ENCODE results near the gene UBL7. TPM values are rescaled to one million over a fixed set of nuclear protein-coding genes. Genes with fewer than 3 reads are reported as not detected.
"Not testable (repeated sequence)": the region's sequence is repeated elsewhere in the genome, so short reads cannot be mapped to it uniquely, and the experiment has no call there.

UBL7 gene
- total RNA-seq, 1 donor from 2014 or later: 62.6 TPM

DNA sequence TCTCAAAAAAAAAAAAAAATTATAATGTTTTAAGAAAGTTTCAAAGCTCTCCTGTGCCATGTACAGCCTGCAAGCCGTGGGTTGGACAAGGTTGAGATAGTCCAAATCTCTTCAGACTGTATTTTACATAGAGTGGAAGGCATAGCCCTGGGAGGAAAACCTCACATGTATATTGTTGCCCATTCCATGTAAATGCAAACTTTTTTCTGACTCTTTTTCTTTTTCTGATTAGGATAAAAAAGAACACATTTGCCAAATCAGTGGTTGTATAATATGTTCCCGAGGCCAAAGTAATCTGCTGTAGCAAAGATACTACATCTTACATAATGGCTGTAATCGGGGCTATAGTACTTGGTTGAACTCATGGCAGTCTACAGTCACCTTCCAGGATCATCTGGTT lies 35.7 kb upstream of the UBL7 start:
- H3K4me1 Mint-ChIP-seq (ENCODE audit: low read depth, unreplicated experiment): peaks cover 4% of the 10 kb centered on the region
- H3K9me3 Mint-ChIP-seq (ENCODE audit: unreplicated experiment): no peaks in the 10 kb centered on the region
- H3K36me3 Mint-ChIP-seq (ENCODE audit: unreplicated experiment): no peaks in the 10 kb centered on the region
- H3K27ac Mint-ChIP-seq (ENCODE audit: unreplicated experiment): no peak overlapping the region
- H3K4me3 Mint-ChIP-seq (ENCODE audit: unreplicated experiment): no peak overlapping the region
- DNase-seq: no peak
- TF ChIP-seq CTCF (IDR thresholded peaks at IDR 0.05; ENCODE audit: partially characterized antibody, unreplicated experiment): no peak
- peaks cover 3% of the 10 kb centered on the region for H3K27me3 Mint-ChIP-seq (ENCODE audit: unreplicated experiment)

DNA sequence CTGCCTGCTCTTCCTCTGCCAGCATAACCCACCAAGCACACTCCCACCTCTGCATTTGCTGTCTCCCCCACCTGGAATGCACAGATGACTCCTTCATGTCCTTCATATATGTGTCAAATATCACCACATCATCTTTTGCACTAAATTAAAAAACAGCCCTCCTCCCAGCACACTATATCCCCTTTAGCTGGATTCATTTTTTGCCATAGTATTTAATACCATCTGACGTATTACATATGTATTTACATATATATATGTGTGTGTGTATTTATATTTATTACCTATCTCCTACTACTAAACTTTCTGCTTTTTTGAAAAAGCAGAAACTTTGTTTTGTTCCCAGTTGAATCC lies 29.4 kb upstream of the UBL7 start:
- no peak for DNase-seq
- no peak for TF ChIP-seq CTCF (IDR thresholded peaks at IDR 0.05; ENCODE audit: partially characterized antibody, unreplicated experiment)
- Mint-ChIP-seq H3K9me3 (ENCODE audit: unreplicated experiment) (no peaks in the 10 kb centered on the region), H3K4me1 (ENCODE audit: low read depth, unreplicated experiment) (peaks cover 4% of the 10 kb centered on the region), H3K27me3 (ENCODE audit: unreplicated experiment) (no peaks in the 10 kb centered on the region), H3K4me3 (ENCODE audit: unreplicated experiment) (no peak overlapping the region), H3K27ac (ENCODE audit: unreplicated experiment) (peak overlapping the region; percentile 92), H3K36me3 (ENCODE audit: unreplicated experiment) (no peaks in the 10 kb centered on the region)

DNA sequence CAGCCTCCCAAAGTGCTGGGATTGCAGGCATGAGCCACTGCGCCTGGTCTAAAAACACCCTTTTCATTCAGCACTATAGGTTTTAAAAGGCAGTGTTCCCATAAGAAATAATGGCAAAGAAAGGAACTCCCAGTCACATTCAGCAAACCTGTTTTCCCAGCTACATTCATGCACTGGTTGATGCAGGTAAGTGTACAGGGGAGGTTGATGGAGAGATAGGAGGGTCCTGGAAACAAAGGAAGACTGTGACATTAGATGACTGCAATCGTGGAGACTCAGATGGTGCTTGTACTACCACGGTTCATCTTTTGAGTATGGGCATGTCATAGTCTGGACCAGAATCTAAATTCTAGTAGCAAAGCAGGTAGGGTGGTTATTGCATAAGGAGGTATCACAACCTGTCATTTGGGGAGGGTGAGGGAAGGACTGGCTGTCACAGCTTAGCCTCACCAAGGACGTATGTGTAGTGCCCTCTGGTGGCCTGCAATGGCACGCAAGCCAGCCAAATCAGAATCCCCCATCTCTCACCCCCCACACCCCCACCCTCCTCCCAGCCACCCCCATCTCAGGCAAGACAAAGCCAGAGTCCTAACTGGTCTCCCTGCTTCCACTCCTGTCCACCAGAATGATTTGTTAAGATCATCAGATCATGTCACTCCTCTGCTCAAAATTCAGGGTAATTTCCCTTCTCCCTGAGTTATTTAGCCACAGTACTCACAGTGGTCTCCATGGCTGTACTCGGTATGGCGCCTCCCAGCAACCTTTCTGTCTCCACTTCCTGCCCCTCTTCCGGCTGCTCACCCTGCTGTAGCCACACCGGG lies 28.8 kb upstream of the UBL7 start:
- peak; percentile 83 for DNase-seq
- peak; percentile 67 for TF ChIP-seq CTCF (IDR thresholded peaks at IDR 0.05; ENCODE audit: partially characterized antibody, unreplicated experiment)
- Mint-ChIP-seq H3K4me1 (ENCODE audit: low read depth, unreplicated experiment) (peaks cover 4% of the 10 kb centered on the region), H3K27ac (ENCODE audit: unreplicated experiment) (peak overlapping the region; percentile 92), H3K9me3 (ENCODE audit: unreplicated experiment) (no peaks in the 10 kb centered on the region), H3K27me3 (ENCODE audit: unreplicated experiment) (no peaks in the 10 kb centered on the region), H3K4me3 (ENCODE audit: unreplicated experiment) (no peak overlapping the region), H3K36me3 (ENCODE audit: unreplicated experiment) (no peaks in the 10 kb centered on the region)

GRCh38 chr15:74488776-74489175 lies 27.8 kb upstream of the UBL7 start:
- no peaks in the 10 kb centered on the region for H3K9me3 Mint-ChIP-seq (ENCODE audit: unreplicated experiment)
- no peak overlapping the region for H3K4me3 Mint-ChIP-seq (ENCODE audit: unreplicated experiment)
- peaks cover 4% of the 10 kb centered on the region for H3K4me1 Mint-ChIP-seq (ENCODE audit: low read depth, unreplicated experiment)
- H3K36me3 Mint-ChIP-seq (ENCODE audit: unreplicated experiment): no peaks in the 10 kb centered on the region
- H3K27me3 Mint-ChIP-seq (ENCODE audit: unreplicated experiment): no peaks in the 10 kb centered on the region
- no peak for TF ChIP-seq CTCF (IDR thresholded peaks at IDR 0.05; ENCODE audit: partially characterized antibody, unreplicated experiment)
- no peak overlapping the region for H3K27ac Mint-ChIP-seq (ENCODE audit: unreplicated experiment)
- DNase-seq: no peak

GRCh38 chr15:74482661-74483060 lies 21.7 kb upstream of the UBL7 start:
- no peaks in the 10 kb centered on the region for H3K27me3 Mint-ChIP-seq (ENCODE audit: unreplicated experiment)
- no peaks in the 10 kb centered on the region for H3K36me3 Mint-ChIP-seq (ENCODE audit: unreplicated experiment)
- no peak overlapping the region for H3K4me3 Mint-ChIP-seq (ENCODE audit: unreplicated experiment)
- no peak for DNase-seq
- no peak overlapping the region for H3K27ac Mint-ChIP-seq (ENCODE audit: unreplicated experiment)
- peaks cover 1% of the 10 kb centered on the region for H3K9me3 Mint-ChIP-seq (ENCODE audit: unreplicated experiment)
- H3K4me1 Mint-ChIP-seq (ENCODE audit: low read depth, unreplicated experiment): no peaks in the 10 kb centered on the region
- no peak for TF ChIP-seq CTCF (IDR thresholded peaks at IDR 0.05; ENCODE audit: partially characterized antibody, unreplicated experiment)

DNA sequence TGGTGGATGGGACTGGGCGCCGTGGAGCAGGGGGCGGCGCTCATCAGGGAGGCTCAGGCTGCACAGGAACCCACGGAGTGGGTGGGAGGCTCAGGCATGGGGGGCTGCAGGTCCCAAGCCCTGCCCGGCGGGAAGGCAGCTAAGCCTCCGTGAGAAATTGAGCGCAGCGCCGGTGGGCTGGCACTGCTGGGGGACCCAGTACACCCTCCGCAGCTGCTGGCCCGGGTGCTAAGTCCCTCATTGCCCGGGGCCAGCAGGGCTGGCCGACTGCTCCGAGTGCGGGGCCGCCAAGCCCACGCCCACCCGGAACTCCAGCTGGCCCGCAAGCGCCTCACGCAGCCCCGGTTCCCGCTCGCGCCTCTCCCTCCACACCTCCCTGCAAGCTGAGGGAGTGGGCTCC lies 19.4 kb upstream of the UBL7 start:
- not testable (repeated sequence) for H3K27me3 Mint-ChIP-seq (ENCODE audit: unreplicated experiment); DNase-seq; H3K4me3 Mint-ChIP-seq (ENCODE audit: unreplicated experiment); H3K9me3 Mint-ChIP-seq (ENCODE audit: unreplicated experiment); H3K4me1 Mint-ChIP-seq (ENCODE audit: low read depth, unreplicated experiment); H3K36me3 Mint-ChIP-seq (ENCODE audit: unreplicated experiment); H3K27ac Mint-ChIP-seq (ENCODE audit: unreplicated experiment)

GRCh38 chr15:74471621-74472020 lies 10.7 kb upstream of the UBL7 start:
- not testable (repeated sequence) for DNase-seq; H3K27me3 Mint-ChIP-seq (ENCODE audit: unreplicated experiment); H3K27ac Mint-ChIP-seq (ENCODE audit: unreplicated experiment); H3K4me1 Mint-ChIP-seq (ENCODE audit: low read depth, unreplicated experiment); H3K9me3 Mint-ChIP-seq (ENCODE audit: unreplicated experiment); H3K4me3 Mint-ChIP-seq (ENCODE audit: unreplicated experiment); H3K36me3 Mint-ChIP-seq (ENCODE audit: unreplicated experiment)

All from glutamatergic neuron (in vitro differentiated cells).